CD4-positive, CD25-positive, alpha-beta regulatory T cell (primary cell): ENCODE data around the gene HBQ1. TPM values are rescaled to one million over a fixed set of nuclear protein-coding genes. Genes with fewer than 3 reads are reported as not detected.
"Not testable (repeated sequence)": the region's sequence is repeated elsewhere in the genome, so short reads cannot be mapped to it uniquely, and the experiment has no call there.

Experiments used
- ATAC-seq, 2 donors: fragments of 150-1000 bp; cut with Tn5 transposase; one replicate each; pipeline ENCODE4 v1.10.0; 2021; ENCODE audit warnings: low read depth in 2 of 2, moderate number of reproducible peaks in 2 of 2, moderate library complexity in 1 of 2
- DNase-seq, 3 donors: peaks; one replicate each; pipeline versions ENCODE4 v3.0.0 to v3.0.0-alpha.2; 2012 to 2022; ENCODE audit warnings: mixed read lengths in 1 of 3
- H3K27ac ChIP-seq: one replicate; pipeline ENCODE4 v1.7.0; 2013; ENCODE audit warnings: mild to moderate bottlenecking, low read length; ENCODE audit not compliant: insufficient read depth, poor library complexity, severe bottlenecking
- H3K27me3 ChIP-seq: one replicate; pipeline ENCODE4 v1.7.0; 2013; ENCODE audit warnings: low read length; ENCODE audit not compliant: control insufficient read depth, insufficient read depth
- H3K36me3 ChIP-seq: one replicate; pipeline ENCODE4 v1.7.0; 2013; ENCODE audit warnings: mild to moderate bottlenecking, low read length, moderate library complexity; ENCODE audit not compliant: control insufficient read depth, insufficient read depth
- H3K4me1 ChIP-seq: 2 replicates; pipeline ENCODE4 v1.7.0; 2013; ENCODE audit warnings: mild to moderate bottlenecking, low read length; ENCODE audit not compliant: insufficient read depth, control insufficient read depth, poor library complexity, severe bottlenecking
- H3K4me3 ChIP-seq: one replicate; pipeline ENCODE4 v1.7.0; 2013; ENCODE audit warnings: low read depth, mild to moderate bottlenecking, low read length, moderate library complexity
- H3K9me3 ChIP-seq, 2 experiments: 1 replicate in 1 of 2; 2 replicates in 1 of 2; pipeline ENCODE4 v1.7.0; 2013; ENCODE audit warnings: low read length in 2 of 2, mild to moderate bottlenecking in 1 of 2, moderate library complexity in 1 of 2; ENCODE audit not compliant: control insufficient read depth in 2 of 2
- H3K27ac Mint-ChIP-seq, 3 donors: one replicate each; pipeline ENCODE4 v1.8.0; 2020 to 2022; ENCODE audit warnings: mild to moderate bottlenecking in 3 of 3, mixed read lengths in 3 of 3, moderate library complexity in 2 of 3
- H3K27me3 Mint-ChIP-seq: one replicate; pipeline ENCODE4 v1.8.0; 2022; ENCODE audit warnings: mild to moderate bottlenecking, mixed read lengths
- H3K36me3 Mint-ChIP-seq: one replicate; pipeline ENCODE4 v1.8.0; 2020; ENCODE audit warnings: mixed read lengths
- H3K4me1 Mint-ChIP-seq, 4 donors: one replicate each; pipeline ENCODE4 v1.8.0; 2020 to 2022; ENCODE audit warnings: mixed read lengths in 4 of 4, mild to moderate bottlenecking in 1 of 4
- H3K4me3 Mint-ChIP-seq, 4 donors: one replicate each; pipeline ENCODE4 v1.8.0; 2020 to 2022; ENCODE audit warnings: mild to moderate bottlenecking in 4 of 4, mixed read lengths in 4 of 4, moderate library complexity in 3 of 4
- H3K9me3 Mint-ChIP-seq, 7 donors: one replicate each; pipeline ENCODE4 v1.8.0; 2020 to 2022; ENCODE audit warnings: mixed read lengths in 7 of 7, mild to moderate bottlenecking in 3 of 7, moderate library complexity in 2 of 7
- polyA plus RNA-seq, 4 donors: library from polyadenylated mRNA; unstranded; fragments of 300-500 nt; fragmentation: Illumina TruSeq; gene quantifications; one replicate each; pipeline ENCODE4 v1.2.3, GENCODE V29; 2021
- total RNA-seq: library from RNA; stranded (reverse); gene quantifications from one replicate; pipeline ENCODE4 v1.2.3, GENCODE V29; 2022

The HBQ1 gene
- total and polyA plus RNA-seq, 5 donors from 2014 or later, result not detected

- H3K27me3 ChIP-seq, H3K4me3 ChIP-seq, H3K4me3 Mint-ChIP-seq, H3K27me3 Mint-ChIP-seq, H3K27ac Mint-ChIP-seq, H3K9me3 Mint-ChIP-seq, DNase-seq, H3K27ac ChIP-seq, H3K4me1 ChIP-seq, H3K4me1 Mint-ChIP-seq, H3K9me3 ChIP-seq, ATAC-seq: not testable (repeated sequence)
- peaks cover 66% of the 10 kb centered on the region for H3K36me3 ChIP-seq
- peaks cover 31% of the 10 kb centered on the region for H3K36me3 Mint-ChIP-seq
Measured at GRCh38 chr16:204046-204445, 23.8 kb downstream of the HBQ1 start.

GRCh38 chr16:209359-209758 lies 29.1 kb downstream of the HBQ1 start:
- DNase-seq, H3K4me3 Mint-ChIP-seq: not testable (repeated sequence)
- peaks cover 30% of the 10 kb centered on the region for H3K36me3 Mint-ChIP-seq

GRCh38 chr16:211631-212180 lies 31.4 kb downstream of the HBQ1 start:
- H3K9me3 Mint-ChIP-seq, ATAC-seq, H3K27ac Mint-ChIP-seq, DNase-seq, H3K27ac ChIP-seq, H3K27me3 Mint-ChIP-seq, H3K9me3 ChIP-seq, H3K4me1 ChIP-seq, H3K4me3 Mint-ChIP-seq, H3K4me3 ChIP-seq, H3K27me3 ChIP-seq: not testable (repeated sequence)
- H3K36me3 ChIP-seq, result peaks cover 72% of the 10 kb centered on the region
- H3K36me3 Mint-ChIP-seq, result peaks cover 19% of the 10 kb centered on the region
- peaks cover 4 to 14% (median 11%) of the 10 kb centered on the region in 4 donors for H3K4me1 Mint-ChIP-seq

More at GRCh38 chr16:209359-209758, 29.1 kb downstream of the HBQ1 start:
- not testable (repeated sequence) for H3K27ac ChIP-seq, H3K4me3 ChIP-seq, ATAC-seq, H3K27me3 ChIP-seq, H3K27me3 Mint-ChIP-seq, H3K4me1 ChIP-seq, H3K9me3 Mint-ChIP-seq, H3K9me3 ChIP-seq
- Mint-ChIP-seq H3K27ac (peak overlapping the region in 1 of 3 donors; percentile 32), H3K4me1 (peaks cover 4 to 18% (median 11%) of the 10 kb centered on the region in 4 donors)
- H3K36me3 ChIP-seq, result peaks cover 83% of the 10 kb centered on the region

- no peak overlapping the region for H3K27ac ChIP-seq
- no peaks in the 10 kb centered on the region for H3K27me3 Mint-ChIP-seq
- H3K4me1 Mint-ChIP-seq, result peaks cover 4 to 15% (median 11%) of the 10 kb centered on the region in 4 donors
- peaks cover 18% of the 10 kb centered on the region for H3K36me3 Mint-ChIP-seq
- H3K27ac Mint-ChIP-seq, result peak overlapping the region in 1 of 3 donors; percentile 59
- H3K4me3 ChIP-seq, result no peak overlapping the region
- ATAC-seq (no peak), DNase-seq (no peak)
- peaks cover 69% of the 10 kb centered on the region for H3K36me3 ChIP-seq
- H3K4me3 Mint-ChIP-seq, result no peak overlapping the region
- no peaks in the 10 kb centered on the region for H3K9me3 Mint-ChIP-seq
- H3K4me1 ChIP-seq, result no peaks in the 10 kb centered on the region
- no peaks in the 10 kb centered on the region for H3K27me3 ChIP-seq
- H3K9me3 ChIP-seq, result no peaks in the 10 kb centered on the region
Measured at GRCh38 chr16:212999-213398, 32.7 kb downstream of the HBQ1 start.

GRCh38 chr16:220021-220420 lies 39.8 kb downstream of the HBQ1 start:
- Mint-ChIP-seq H3K9me3 (no peaks in the 10 kb centered on the region), H3K27ac (no peak overlapping the region), H3K27me3 (no peaks in the 10 kb centered on the region), H3K4me3 (no peak overlapping the region), H3K36me3 (peaks cover 19% of the 10 kb centered on the region), H3K4me1 (peaks cover 0 to 19% (median 10%) of the 10 kb centered on the region in 4 donors)
- H3K9me3 ChIP-seq, result no peaks in the 10 kb centered on the region
- DNase-seq, result no peak
- no peak overlapping the region for H3K27ac ChIP-seq
- H3K4me3 ChIP-seq, result no peak overlapping the region
- ATAC-seq, result no peak
- no peaks in the 10 kb centered on the region for H3K4me1 ChIP-seq
- H3K36me3 ChIP-seq, result peaks cover 70% of the 10 kb centered on the region
- H3K27me3 ChIP-seq, result no peaks in the 10 kb centered on the region

- ATAC-seq (peak in 1 of 2 donors; percentile 9), DNase-seq (peak in 2 of 3 donors; percentile 18 to 54)
- no peaks in the 10 kb centered on the region for H3K27me3 Mint-ChIP-seq
- H3K36me3 Mint-ChIP-seq, result peaks cover 22% of the 10 kb centered on the region
- peak overlapping the region; percentile 69 for H3K4me3 ChIP-seq
- H3K4me3 Mint-ChIP-seq, result peak overlapping the region; percentile 90 to 95 (median 92)
- peak overlapping the region; percentile 50 to 95 (median 87) for H3K27ac Mint-ChIP-seq
- H3K27ac ChIP-seq, result peak overlapping the region; percentile 94
- no peaks in the 10 kb centered on the region for H3K9me3 ChIP-seq
- H3K27me3 ChIP-seq, result no peaks in the 10 kb centered on the region
- no peaks in the 10 kb centered on the region for H3K9me3 Mint-ChIP-seq
- peaks cover 28% of the 10 kb centered on the region for H3K4me1 ChIP-seq
- H3K4me1 Mint-ChIP-seq, result peaks cover 20 to 36% (median 28%) of the 10 kb centered on the region in 4 donors
- peaks cover 34% of the 10 kb centered on the region for H3K36me3 ChIP-seq
Measured at GRCh38 chr16:228151-228851, 48.0 kb downstream of the HBQ1 start.

- ATAC-seq (peak; percentile 91), DNase-seq (peak; percentile 77 to 89 (median 85))
- H3K4me1 Mint-ChIP-seq, result peaks cover 20 to 36% (median 29%) of the 10 kb centered on the region in 4 donors
- Histone ChIP-seq H3K4me3 (peak within 1 kb of the TSS; percentile 71), H3K4me1 (peaks cover 29% of the 10 kb centered on the region), H3K27me3 (no peaks in the 10 kb centered on the region), H3K9me3 (no peaks in the 10 kb centered on the region), H3K36me3 (peaks cover 26% of the 10 kb centered on the region), H3K27ac (peak within 1 kb of the TSS; percentile 94)
- peak within 1 kb of the TSS; percentile 90 to 95 (median 92) for H3K4me3 Mint-ChIP-seq
- no peaks in the 10 kb centered on the region for H3K27me3 Mint-ChIP-seq
- no peaks in the 10 kb centered on the region for H3K9me3 Mint-ChIP-seq
- peaks cover 22% of the 10 kb centered on the region for H3K36me3 Mint-ChIP-seq
- peak within 1 kb of the TSS; percentile 52 to 95 (median 87) for H3K27ac Mint-ChIP-seq
Measured at GRCh38 chr16:228852-229730, 48.8 kb downstream of the HBQ1 start, which contains the start of gene LUC7L. LUC7L (minus strand) TSS chr16:229449; CDS start chr16:229339, 110 bp downstream.
